Measurements from ENCODE around the gene KIF24. TPM values are rescaled to one million over a fixed set of nuclear protein-coding genes. Genes with fewer than 3 reads are reported as not detected.
A peak's percentile ranks its signal among the peaks of the same experiment; 100 is the strongest.

The KIF24 gene
- polyA plus RNA-seq (2013), result 1.1 TPM

GRCh38 chr9:34328987-34329832 is at the start of gene KIF24, which contains the start of gene NUDT2:
Gene KIF24, minus strand, starts transcription at chr9:34329268. Its CDS starts 17,922 bp downstream, at chr9:34311346.
Gene NUDT2, plus strand, starts transcription at chr9:34329569. Its CDS starts 9,471 bp downstream, at chr9:34339040.
- POLR2A ChIA-PET, result no interaction called here
- peak within 1 kb of the TSS; percentile 71 to 99 (median 89) for H3K4me3 ChIP-seq (ENCODE audit: control insufficient read depth in 1 of 7, extremely low read depth in 1 of 7, insufficient read depth in 4 of 7, low read depth in 2 of 7, low read length in 6 of 7)
- no peaks in the 10 kb centered on the region for H3K36me3 ChIP-seq (ENCODE audit: control insufficient read depth in 4 of 4, insufficient read depth in 4 of 4, low read length in 3 of 4)
- CTCF ChIA-PET, result interaction anchor here (1.1 to 1.5 kb wide), 2 partner anchors 29 to 51 kb away, joined by 3 to 5 read pairs; no protein-coding TSS in a partner anchor
- peaks cover 5 to 29% (median 19%) of the 10 kb centered on the region in 4 experiments for H3K4me1 ChIP-seq (ENCODE audit: control extremely low read depth in 1 of 4, control insufficient read depth in 4 of 4, insufficient read depth in 4 of 4, low read length in 3 of 4)
- H3K27me3 ChIP-seq (replicated peaks in 2 of 5; ENCODE audit: control insufficient read depth in 4 of 5, insufficient read depth in 5 of 5, low read length in 4 of 5), result no peaks in the 10 kb centered on the region
- H3K27ac ChIP-seq (ENCODE audit: insufficient read depth in 1 of 2, low read depth in 1 of 2, low read length in 2 of 2, poor library complexity in 1 of 2, severe bottlenecking in 2 of 2), result peak within 1 kb of the TSS; percentile 90 to 97
- H3K9me3 ChIP-seq (ENCODE audit: control extremely low read depth in 1 of 5, control insufficient read depth in 4 of 5, insufficient read depth in 2 of 5, low read depth in 1 of 5, low read length in 4 of 5), result no peaks in the 10 kb centered on the region
- whole genome bisulfite sequencing (ENCODE audit: insufficient coverage), result 0% methylated on average over 57 of the region's 64 CpGs
- DNase-seq, result peak; percentile 100

- POLR2A ChIA-PET, result no interaction called here
- 93% methylated on average over 3 of the region's 3 CpGs for WGBS (ENCODE audit: insufficient coverage)
- H3K27ac ChIP-seq (ENCODE audit: insufficient read depth in 1 of 2, low read depth in 1 of 2, low read length in 2 of 2, poor library complexity in 1 of 2, severe bottlenecking in 2 of 2), result no peak overlapping the region
Measured at GRCh38 chr9:34378376-34379060, 49.5 kb upstream of the KIF24 start.

GRCh38 chr9:34377404-34377746 is 48.3 kb upstream of the KIF24 start:
- H3K36me3 ChIP-seq (ENCODE audit: control insufficient read depth in 4 of 4, insufficient read depth in 4 of 4, low read length in 3 of 4), result no peaks in the 10 kb centered on the region
- H3K27ac ChIP-seq (ENCODE audit: insufficient read depth in 1 of 2, low read depth in 1 of 2, low read length in 2 of 2, poor library complexity in 1 of 2, severe bottlenecking in 2 of 2), result no peak overlapping the region
- peak overlapping the region; percentile 43 to 96 (median 78) for H3K4me3 ChIP-seq (ENCODE audit: control insufficient read depth in 1 of 7, extremely low read depth in 1 of 7, insufficient read depth in 4 of 7, low read depth in 2 of 7, low read length in 6 of 7)
- ChIA-PET POLR2A (interaction anchor here (0.8 to 1.1 kb wide), 2 partner anchors 38 to 45 kb away, joined by 3 to 4 read pairs; no protein-coding TSS in a partner anchor), CTCF (interaction anchor here (1.1 to 10.1 kb wide), 9 partner anchors 11 to 125 kb away, joined by 3 to 216 read pairs (median 5); no protein-coding TSS in a partner anchor)
- H3K4me1 ChIP-seq (ENCODE audit: control extremely low read depth in 1 of 4, control insufficient read depth in 4 of 4, insufficient read depth in 4 of 4, low read length in 3 of 4), result peaks cover 0 to 43% (median 34%) of the 10 kb centered on the region in 4 experiments
- peaks cover 0 to 11% (median 8%) of the 10 kb centered on the region in 5 experiments for H3K27me3 ChIP-seq (replicated peaks in 2 of 5; ENCODE audit: control insufficient read depth in 4 of 5, insufficient read depth in 5 of 5, low read length in 4 of 5)
- H3K9me3 ChIP-seq (ENCODE audit: control extremely low read depth in 1 of 5, control insufficient read depth in 4 of 5, insufficient read depth in 2 of 5, low read depth in 1 of 5, low read length in 4 of 5), result peaks cover 0 to under 1% (median 0%) of the 10 kb centered on the region in 5 experiments
- 0% methylated on average over 18 of the region's 21 CpGs for WGBS (ENCODE audit: insufficient coverage)
- peak in 2 of 3 donors; percentile 50 to 64 for DNase-seq

More at GRCh38 chr9:34378376-34379060, 49.5 kb upstream of the KIF24 start:
- peaks cover 0 to 16% (median 8%) of the 10 kb centered on the region in 5 experiments for H3K27me3 ChIP-seq (replicated peaks in 2 of 5; ENCODE audit: control insufficient read depth in 4 of 5, insufficient read depth in 5 of 5, low read length in 4 of 5)
- no peaks in the 10 kb centered on the region for H3K9me3 ChIP-seq (ENCODE audit: control extremely low read depth in 1 of 5, control insufficient read depth in 4 of 5, insufficient read depth in 2 of 5, low read depth in 1 of 5, low read length in 4 of 5)
- DNase-seq, result no peak
- no peaks in the 10 kb centered on the region for H3K36me3 ChIP-seq (ENCODE audit: control insufficient read depth in 4 of 4, insufficient read depth in 4 of 4, low read length in 3 of 4)
- H3K4me3 ChIP-seq (ENCODE audit: control insufficient read depth in 1 of 7, extremely low read depth in 1 of 7, insufficient read depth in 4 of 7, low read depth in 2 of 7, low read length in 6 of 7), result no peak overlapping the region
- CTCF ChIA-PET, result interaction anchor here (0.6 to 10.1 kb wide), 15 partner anchors 8 to 273 kb away, joined by 3 to 216 read pairs (median 4); no protein-coding TSS in a partner anchor
- peaks cover 0 to 43% (median 34%) of the 10 kb centered on the region in 4 experiments for H3K4me1 ChIP-seq (ENCODE audit: control extremely low read depth in 1 of 4, control insufficient read depth in 4 of 4, insufficient read depth in 4 of 4, low read length in 3 of 4)

- H3K27me3 ChIP-seq (replicated peaks in 2 of 5; ENCODE audit: control insufficient read depth in 4 of 5, insufficient read depth in 5 of 5, low read length in 4 of 5), result peaks cover 0 to 10% (median 5%) of the 10 kb centered on the region in 5 experiments
- POLR2A ChIA-PET, result interaction anchor here (0.8 to 1.1 kb wide), 2 partner anchors 38 to 44 kb away, joined by 3 to 4 read pairs; no protein-coding TSS in a partner anchor
- CTCF ChIA-PET, result interaction anchor here (0.7 to 10.1 kb wide), 9 partner anchors 11 to 230 kb away, joined by 3 to 216 read pairs (median 4); no protein-coding TSS in a partner anchor
- WGBS (ENCODE audit: insufficient coverage), result 0% methylated on average over 40 of the region's 54 CpGs
- H3K36me3 ChIP-seq (ENCODE audit: control insufficient read depth in 4 of 4, insufficient read depth in 4 of 4, low read length in 3 of 4), result peaks cover 0 to 4% (median 2%) of the 10 kb centered on the region in 4 experiments
- no peak within 1 kb of the TSS for H3K27ac ChIP-seq (ENCODE audit: insufficient read depth in 1 of 2, low read depth in 1 of 2, low read length in 2 of 2, poor library complexity in 1 of 2, severe bottlenecking in 2 of 2)
- H3K9me3 ChIP-seq (ENCODE audit: control extremely low read depth in 1 of 5, control insufficient read depth in 4 of 5, insufficient read depth in 2 of 5, low read depth in 1 of 5, low read length in 4 of 5), result peaks cover 0 to 7% (median 0%) of the 10 kb centered on the region in 5 experiments
- DNase-seq, result peak; percentile 97 to 99 (median 98)
- peaks cover 0 to 43% (median 34%) of the 10 kb centered on the region in 4 experiments for H3K4me1 ChIP-seq (ENCODE audit: control extremely low read depth in 1 of 4, control insufficient read depth in 4 of 4, insufficient read depth in 4 of 4, low read length in 3 of 4)
- peak within 1 kb of the TSS; percentile 43 to 96 (median 78) for H3K4me3 ChIP-seq (ENCODE audit: control insufficient read depth in 1 of 7, extremely low read depth in 1 of 7, insufficient read depth in 4 of 7, low read depth in 2 of 7, low read length in 6 of 7)
Measured at GRCh38 chr9:34376596-34377403, 47.7 kb upstream of the KIF24 start, which contains the start of gene MYORG. Gene MYORG, minus strand, starts transcription at chr9:34376898. Its CDS starts 3,955 bp downstream, at chr9:34372943.

- Histone ChIP-seq H3K9me3 (ENCODE audit: control extremely low read depth in 1 of 5, control insufficient read depth in 4 of 5, insufficient read depth in 2 of 5, low read depth in 1 of 5, low read length in 4 of 5) (peaks cover 0 to 14% (median 4%) of the 10 kb centered on the region in 5 experiments), H3K27me3 (replicated peaks in 2 of 5; ENCODE audit: control insufficient read depth in 4 of 5, insufficient read depth in 5 of 5, low read length in 4 of 5) (peaks cover 0 to 8% (median 0%) of the 10 kb centered on the region in 5 experiments), H3K27ac (ENCODE audit: insufficient read depth in 1 of 2, low read depth in 1 of 2, low read length in 2 of 2, poor library complexity in 1 of 2, severe bottlenecking in 2 of 2) (no peak overlapping the region), H3K36me3 (ENCODE audit: control insufficient read depth in 4 of 4, insufficient read depth in 4 of 4, low read length in 3 of 4) (peaks cover 0 to 12% (median 7%) of the 10 kb centered on the region in 4 experiments), H3K4me1 (ENCODE audit: control extremely low read depth in 1 of 4, control insufficient read depth in 4 of 4, insufficient read depth in 4 of 4, low read length in 3 of 4) (peaks cover 0 to 37% (median 34%) of the 10 kb centered on the region in 4 experiments), H3K4me3 (ENCODE audit: control insufficient read depth in 1 of 7, extremely low read depth in 1 of 7, insufficient read depth in 4 of 7, low read depth in 2 of 7, low read length in 6 of 7) (peak overlapping the region; percentile 43 to 96 (median 78))
- POLR2A ChIA-PET, result no interaction called here
- CTCF ChIA-PET, result interaction anchor here (0.9 to 10.1 kb wide), 5 partner anchors 11 to 231 kb away, joined by 3 to 216 read pairs (median 5); no protein-coding TSS in a partner anchor
- DNase-seq, result peak; percentile 53 to 90 (median 89)
- 4% methylated on average over 15 of the region's 22 CpGs for WGBS (ENCODE audit: insufficient coverage)
Measured at GRCh38 chr9:34375901-34376595, 47.0 kb upstream of the KIF24 start.
